GM18909 (cell line): ENCODE data around the gene PIGQ.

Experiments
- ATAC-seq: cut with Tn5 transposase; IDR thresholded peaks from one replicate; pipeline ENCODE4 v1.9.1; 2021; ENCODE audit warnings: mild to moderate bottlenecking; ENCODE audit not compliant: unreplicated experiment, poor library complexity

The PIGQ gene

GRCh38 chr16:583470-583814 lies 13.7 kb downstream of the PIGQ start:
- no peak for ATAC-seq

- no peak for ATAC-seq
Measured at GRCh38 chr16:583815-584591, 14.2 kb downstream of the PIGQ start.

- ATAC-seq, result no peak
Measured at GRCh38 chr16:585351-585750, 15.6 kb downstream of the PIGQ start.

GRCh38 chr16:586047-586644 lies 16.4 kb downstream of the PIGQ start:
- no peak for ATAC-seq

GRCh38 chr16:586645-587590 lies 17.1 kb downstream of the PIGQ start:
- ATAC-seq, result no peak

- peak; percentile 13 for ATAC-seq
Measured at GRCh38 chr16:588639-588888, 18.8 kb downstream of the PIGQ start.

- ATAC-seq, result peak; percentile 73
Measured at GRCh38 chr16:588889-589657, 19.3 kb downstream of the PIGQ start.

- ATAC-seq, result peak; percentile 74
Measured at GRCh38 chr16:589658-590187, 20.0 kb downstream of the PIGQ start, which contains the start of gene RAB40C. Gene RAB40C, plus strand, starts transcription at chr16:590066. Its CDS starts 226 bp downstream, at chr16:590292.

GRCh38 chr16:590188-590814 lies 20.5 kb downstream of the PIGQ start:
- peak; percentile 1 for ATAC-seq

GRCh38 chr16:590815-591200 lies 21.0 kb downstream of the PIGQ start:
- ATAC-seq, result no peak

- ATAC-seq, result no peak
Measured at GRCh38 chr16:591231-591630, 21.5 kb downstream of the PIGQ start.

- ATAC-seq, result no peak
Measured at GRCh38 chr16:591892-592517, 22.2 kb downstream of the PIGQ start.

- ATAC-seq, result no peak
Measured at GRCh38 chr16:592518-593306, 22.9 kb downstream of the PIGQ start.

- ATAC-seq, result no peak
Measured at GRCh38 chr16:593406-593805, 23.6 kb downstream of the PIGQ start.

GRCh38 chr16:593807-594206 lies 24.0 kb downstream of the PIGQ start:
- no peak for ATAC-seq

GRCh38 chr16:595094-595528 lies 25.3 kb downstream of the PIGQ start:
- ATAC-seq, result no peak

GRCh38 chr16:595942-596735 lies 26.4 kb downstream of the PIGQ start:
- no peak for ATAC-seq

- ATAC-seq, result no peak
Measured at GRCh38 chr16:596736-597060, 26.9 kb downstream of the PIGQ start.
